ENCODE measurements around the gene RBP3. TPM values are rescaled to one million over a fixed set of nuclear protein-coding genes. Genes with fewer than 3 reads are reported as not detected.

The RBP3 gene
- total RNA-seq, 1 experiment from 2014 or later = not detected

GRCh38 chr10:47354900-47355299 is 6.7 kb downstream of the RBP3 start:
- Histone ChIP-seq H4K20me1 (ENCODE audit: insufficient read depth) (no peaks in the 10 kb centered on the region), H3K27me3 (ENCODE audit: insufficient read depth, low read length) (no peaks in the 10 kb centered on the region), H3K4me2 (ENCODE audit: low read length) (no peak overlapping the region), H3K9me2 (ENCODE audit: insufficient read depth) (no peaks in the 10 kb centered on the region), H2AFZ (ENCODE audit: low read depth, low read length, poor library complexity, severe bottlenecking) (no peak overlapping the region), H3K36me3 (ENCODE audit: control insufficient read depth in 1 of 2, insufficient read depth in 2 of 2, low read length in 2 of 2) (no peaks in the 10 kb centered on the region), H3K4me3 (replicated peaks in 1 of 2; ENCODE audit: low read depth in 1 of 2, low read length in 2 of 2) (no peak overlapping the region), H3K4me1 (ENCODE audit: control insufficient read depth in 1 of 2, insufficient read depth in 2 of 2, low read length in 2 of 2) (no peaks in the 10 kb centered on the region), H3K9me3 (ENCODE audit: control insufficient read depth in 1 of 2, insufficient read depth in 1 of 2, low read depth in 1 of 2, low read length in 2 of 2) (no peaks in the 10 kb centered on the region), H3K9ac (ENCODE audit: low read length) (no peak overlapping the region), H3K79me2 (ENCODE audit: insufficient read depth, low read length) (no peaks in the 10 kb centered on the region), H3K27ac (ENCODE audit: low read depth, low read length) (no peak overlapping the region)
- no TSS peak for BruUV-seq (replicated peaks)
- RAD21 ChIA-PET (ENCODE audit: low non-redundant PET in 1 of 2, low total read pairs in 2 of 2, uncharacterized antibody in 2 of 2, unreplicated experiment in 2 of 2) = no interaction called here
- intact Hi-C loops (cut with micrococcal nuclease) = no loop called here
- CTCF ChIA-PET = interaction anchor here (1.1 kb wide), 1 partner anchor 11 kb away, joined by 3 read pairs; no protein-coding TSS in a partner anchor
- POLR2A ChIA-PET = no interaction called here
- DNase-seq (ENCODE audit: low read depth, low spot score) (no peak), ATAC-seq (no peak)
- no peak for TF ChIP-seq POLR2A (IDR thresholded peaks at IDR 0.05; ENCODE audit: borderline replicate concordance, extremely low read depth, insufficient read depth, insufficient read length)
- no peak for TF ChIP-seq SP1 (IDR thresholded peaks at IDR 0.05; ENCODE audit: low read depth)
- no peak for TF ChIP-seq SRF (IDR thresholded peaks at IDR 0.05; ENCODE audit: low read depth)

GRCh38 chr10:47356708-47357107 is 8.5 kb downstream of the RBP3 start:
- ChIA-PET CTCF (no interaction called here), RAD21 (ENCODE audit: low non-redundant PET in 1 of 2, low total read pairs in 2 of 2, uncharacterized antibody in 2 of 2, unreplicated experiment in 2 of 2) (no interaction called here), POLR2A (no interaction called here)
- H3K4me2 ChIP-seq (ENCODE audit: low read length) = no peak overlapping the region
- no peak overlapping the region for H3K9ac ChIP-seq (ENCODE audit: low read length)
- peaks cover 0 to 6% of the 10 kb centered on the region in 2 experiments; a peak in 1 of 4 replicates for H3K4me1 ChIP-seq (ENCODE audit: control insufficient read depth in 1 of 2, insufficient read depth in 2 of 2, low read length in 2 of 2)
- intact Hi-C loops (cut with micrococcal nuclease) = no loop called here
- no peak overlapping the region for H2AFZ ChIP-seq (ENCODE audit: low read depth, low read length, poor library complexity, severe bottlenecking)
- H3K79me2 ChIP-seq (ENCODE audit: insufficient read depth, low read length) = no peaks in the 10 kb centered on the region
- no peaks in the 10 kb centered on the region for H3K9me3 ChIP-seq (ENCODE audit: control insufficient read depth in 1 of 2, insufficient read depth in 1 of 2, low read depth in 1 of 2, low read length in 2 of 2)
- no peaks in the 10 kb centered on the region for H4K20me1 ChIP-seq (ENCODE audit: insufficient read depth)
- no peak overlapping the region for H3K27ac ChIP-seq (ENCODE audit: low read depth, low read length)
- H3K4me3 ChIP-seq (replicated peaks in 1 of 2; ENCODE audit: low read depth in 1 of 2, low read length in 2 of 2) = no peak overlapping the region
- TF ChIP-seq JUND (IDR thresholded peaks at IDR 0.05) (no peak), SIN3A (IDR thresholded peaks at IDR 0.05; ENCODE audit: low read depth) (no peak)
- TF ChIP-seq, protein P1, sequence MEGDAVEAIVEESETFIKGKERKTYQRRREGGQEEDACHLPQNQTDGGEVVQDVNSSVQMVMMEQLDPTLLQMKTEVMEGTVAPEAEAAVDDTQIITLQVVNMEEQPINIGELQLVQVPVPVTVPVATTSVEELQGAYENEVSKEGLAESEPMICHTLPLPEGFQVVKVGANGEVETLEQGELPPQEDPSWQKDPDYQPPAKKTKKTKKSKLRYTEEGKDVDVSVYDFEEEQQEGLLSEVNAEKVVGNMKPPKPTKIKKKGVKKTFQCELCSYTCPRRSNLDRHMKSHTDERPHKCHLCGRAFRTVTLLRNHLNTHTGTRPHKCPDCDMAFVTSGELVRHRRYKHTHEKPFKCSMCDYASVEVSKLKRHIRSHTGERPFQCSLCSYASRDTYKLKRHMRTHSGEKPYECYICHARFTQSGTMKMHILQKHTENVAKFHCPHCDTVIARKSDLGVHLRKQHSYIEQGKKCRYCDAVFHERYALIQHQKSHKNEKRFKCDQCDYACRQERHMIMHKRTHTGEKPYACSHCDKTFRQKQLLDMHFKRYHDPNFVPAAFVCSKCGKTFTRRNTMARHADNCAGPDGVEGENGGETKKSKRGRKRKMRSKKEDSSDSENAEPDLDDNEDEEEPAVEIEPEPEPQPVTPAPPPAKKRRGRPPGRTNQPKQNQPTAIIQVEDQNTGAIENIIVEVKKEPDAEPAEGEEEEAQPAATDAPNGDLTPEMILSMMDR (IDR thresholded peaks at IDR 0.05 in 2 of 3, conservative IDR thresholded peaks at IDR 0.05 in 1 of 3; ENCODE audit: borderline replicate concordance in 1 of 3, insufficient read depth in 1 of 3, low read depth in 2 of 3, low read length in 2 of 3) = no peak
- no peaks in the 10 kb centered on the region for H3K36me3 ChIP-seq (ENCODE audit: control insufficient read depth in 1 of 2, insufficient read depth in 2 of 2, low read length in 2 of 2)
- ATAC-seq (no peak), DNase-seq (ENCODE audit: low read depth, low spot score) (no peak)
- no peaks in the 10 kb centered on the region for H3K27me3 ChIP-seq (ENCODE audit: insufficient read depth, low read length)
- BruUV-seq (replicated peaks) = no TSS peak
- H3K9me2 ChIP-seq (ENCODE audit: insufficient read depth) = no peaks in the 10 kb centered on the region
